SIG-M5 treated with dmso at 0.1 percent for 504 hours (cell line): ENCODE results near the gene ZNF566.
"Not testable (repeated sequence)": the region's sequence is repeated elsewhere in the genome, so short reads cannot be mapped to it uniquely, and the experiment has no call there.

Experiments
- DNase-seq: peaks from one replicate; lab custom pipeline; 2025; ENCODE audit not compliant: unreplicated experiment; lab: John Stamatoyannopoulos, UW

The ZNF566 gene

DNA sequence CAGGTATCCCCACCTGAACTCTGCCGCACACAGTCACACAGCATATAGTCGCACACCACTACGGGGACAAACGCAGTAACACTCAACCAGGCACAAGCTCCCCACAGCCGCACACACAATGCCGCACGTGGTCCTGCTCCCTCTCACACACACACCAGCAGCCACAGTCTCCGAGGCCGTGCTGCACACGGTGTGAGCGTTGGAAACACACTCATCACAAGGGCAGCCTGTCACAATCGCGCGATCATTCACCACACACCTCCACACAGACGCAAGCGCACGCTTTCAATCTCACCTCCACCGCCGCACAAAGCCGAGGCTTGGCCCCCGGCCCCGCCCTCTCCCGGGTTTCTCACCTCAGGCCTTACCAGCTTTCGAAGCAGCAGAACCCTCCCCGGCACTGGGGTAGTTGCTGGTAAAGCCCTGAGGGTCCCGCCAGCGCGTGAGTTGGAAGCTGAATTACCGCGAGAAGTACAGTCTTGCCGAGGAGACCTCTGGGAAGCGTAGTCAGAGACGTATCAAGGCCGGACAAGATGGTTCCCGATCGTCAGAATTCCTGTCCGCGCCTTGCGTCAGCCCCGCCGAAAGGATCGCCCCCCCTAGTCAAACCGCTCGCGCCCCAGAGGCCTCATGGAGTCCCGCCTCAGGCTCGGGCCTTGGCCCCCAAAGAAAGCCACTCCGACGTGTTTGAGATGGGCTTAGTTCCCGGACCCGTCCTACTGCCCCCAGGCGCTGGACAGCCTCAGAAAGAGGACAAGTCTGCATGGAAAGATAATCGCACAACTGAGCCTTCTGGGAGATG, at the start of gene ZNF566:
ZNF566 (minus strand) TSS at position 444 of the 802 bp plus-strand sequence. CDS start 13,004 bp downstream, outside the sequence.
- DNase-seq, result peak; percentile 95

DNA sequence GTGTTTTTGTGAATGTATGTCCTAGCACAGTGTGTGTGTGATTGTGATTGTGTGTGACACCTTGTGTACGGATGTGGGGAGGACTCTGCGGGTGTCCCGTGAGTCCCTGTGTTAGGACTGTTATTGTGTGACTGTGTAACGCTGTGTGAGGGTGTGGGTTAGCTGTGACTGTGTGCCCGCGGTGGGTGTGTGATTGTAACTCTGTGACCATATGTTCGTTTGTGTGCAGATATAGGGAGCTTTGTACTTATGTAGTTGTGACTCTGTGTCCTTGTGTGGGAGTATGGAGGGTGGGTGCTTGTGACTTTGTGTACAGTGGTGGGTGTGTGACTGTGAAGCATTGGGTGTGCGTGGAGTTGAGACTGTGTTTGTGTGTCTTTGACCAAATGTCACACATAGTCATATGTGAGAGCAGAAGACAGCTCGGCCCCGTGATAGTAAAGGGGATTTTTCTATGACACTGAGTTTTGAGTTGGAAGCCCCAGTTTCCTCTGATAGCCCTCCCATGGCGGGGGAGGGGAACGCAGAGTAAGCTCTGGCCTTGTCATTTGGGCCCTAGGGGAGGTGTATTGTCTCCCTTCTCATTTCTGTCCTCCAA, 39.7 kb upstream of the ZNF566 start:
- no peak for DNase-seq

DNA sequence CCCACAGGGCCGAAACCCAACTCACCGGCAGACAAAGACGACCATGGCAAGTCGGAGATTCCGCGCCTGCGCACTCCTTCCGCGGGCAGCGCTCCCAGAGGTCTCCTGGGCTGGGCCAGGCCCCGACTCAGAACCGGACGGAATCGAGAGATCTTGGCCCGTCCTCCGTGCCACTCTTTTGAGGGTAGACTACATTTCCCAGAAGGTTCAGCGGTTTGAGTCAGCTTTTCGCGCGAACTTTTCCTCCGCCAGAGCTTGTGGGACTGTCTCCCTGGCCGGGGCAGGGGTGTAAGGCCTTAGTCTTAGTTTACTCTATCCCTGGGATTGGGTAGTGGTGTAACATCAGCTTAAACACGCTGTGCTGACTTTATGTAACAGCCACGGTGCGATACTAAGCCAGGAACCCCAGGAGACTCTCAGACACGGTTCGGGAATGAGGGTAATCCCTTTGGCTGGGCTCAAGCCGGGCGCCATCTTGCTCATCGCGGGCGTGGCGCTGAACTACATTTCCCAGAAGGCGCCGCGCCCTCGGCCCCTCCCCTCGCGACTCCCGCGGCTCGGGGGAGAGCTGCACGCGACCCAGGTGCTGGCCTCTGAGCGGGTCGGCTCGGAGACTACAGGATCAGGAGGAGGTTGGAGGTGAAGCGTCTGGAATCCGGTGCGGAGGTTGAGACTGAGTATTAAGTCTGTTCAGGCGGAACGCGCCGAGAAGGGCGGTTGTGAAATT, 39.0 kb upstream of the ZNF566 start, which contains the start of gene ZNF260:
ZNF260 (minus strand) TSS at position 78 of the 727 bp plus-strand sequence. CDS start 13,033 bp downstream, outside the sequence.
- peak; percentile 89 for DNase-seq

DNA sequence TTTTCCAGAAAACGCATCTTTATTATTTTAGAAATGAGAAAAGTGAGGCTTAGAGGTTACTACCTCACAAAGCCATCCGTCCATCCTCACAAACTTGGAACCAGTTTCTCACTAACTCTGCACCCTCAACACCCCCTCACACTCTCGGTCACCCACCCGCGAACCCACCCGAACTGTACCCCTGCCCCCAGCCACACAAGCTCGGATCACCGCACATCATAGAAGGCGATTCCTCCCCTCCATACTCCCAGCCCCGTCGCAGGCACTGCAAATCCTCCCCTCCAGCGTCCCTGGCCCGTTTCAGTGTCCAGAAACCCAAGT, 38.5 kb upstream of the ZNF566 start:
- no peak for DNase-seq

DNA sequence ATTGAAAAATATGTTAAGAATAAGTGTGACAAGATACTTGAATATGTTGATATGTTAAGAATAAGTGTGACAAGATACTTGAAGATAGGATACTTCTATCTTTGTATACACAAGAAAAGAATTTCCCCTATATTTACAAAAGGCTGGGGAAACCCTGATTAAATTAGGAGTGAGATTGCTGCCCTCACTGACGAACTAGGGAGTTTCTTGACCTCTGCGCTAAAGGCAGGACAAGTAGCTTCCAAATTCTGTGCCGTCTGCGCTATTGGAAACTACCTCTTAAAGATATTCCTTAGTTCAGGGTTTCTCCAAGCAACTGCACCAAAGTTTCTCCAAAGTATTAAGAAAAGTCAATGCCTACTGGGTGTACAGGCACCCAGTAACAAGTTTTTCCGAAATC, 38.0 kb upstream of the ZNF566 start:
- no peak for DNase-seq

DNA sequence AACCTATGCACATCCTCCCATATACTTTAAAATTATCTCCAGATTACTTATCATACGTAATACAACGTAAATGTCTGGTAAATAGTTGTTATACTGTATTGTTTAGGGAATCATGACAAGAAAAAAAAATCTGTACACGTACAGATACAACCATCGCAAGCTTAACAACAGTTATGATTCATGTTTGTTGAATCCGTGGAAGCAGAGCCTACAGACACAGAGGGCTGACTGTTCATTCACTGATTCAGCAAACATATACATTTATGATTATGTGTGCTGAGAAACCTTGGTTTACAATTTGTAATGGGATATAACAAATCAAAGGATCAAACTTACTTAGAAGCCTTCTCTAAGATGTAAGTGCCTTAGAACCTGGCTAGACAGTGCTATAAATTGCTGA, 37.2 kb upstream of the ZNF566 start:
- no peak for DNase-seq

DNA sequence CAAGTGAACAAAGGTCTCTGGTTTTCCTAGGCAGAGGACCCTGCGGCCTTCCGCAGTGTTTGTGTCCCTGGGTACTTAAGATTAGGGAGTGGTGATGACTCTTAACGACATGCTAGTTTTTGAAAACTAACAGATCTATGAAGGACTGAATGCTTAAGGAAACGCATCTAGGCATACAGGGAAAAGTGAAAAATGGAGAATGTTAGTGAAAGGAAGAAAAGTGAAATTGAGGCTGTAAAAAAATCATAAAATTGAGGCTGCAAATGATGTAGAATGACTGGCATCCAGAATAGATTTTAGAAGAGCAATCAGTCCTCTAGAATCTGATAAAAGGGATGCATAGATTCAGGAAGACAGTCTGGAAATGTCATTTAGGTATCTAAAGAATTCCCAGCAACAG, 35.3 kb upstream of the ZNF566 start:
- DNase-seq, result no peak

DNA sequence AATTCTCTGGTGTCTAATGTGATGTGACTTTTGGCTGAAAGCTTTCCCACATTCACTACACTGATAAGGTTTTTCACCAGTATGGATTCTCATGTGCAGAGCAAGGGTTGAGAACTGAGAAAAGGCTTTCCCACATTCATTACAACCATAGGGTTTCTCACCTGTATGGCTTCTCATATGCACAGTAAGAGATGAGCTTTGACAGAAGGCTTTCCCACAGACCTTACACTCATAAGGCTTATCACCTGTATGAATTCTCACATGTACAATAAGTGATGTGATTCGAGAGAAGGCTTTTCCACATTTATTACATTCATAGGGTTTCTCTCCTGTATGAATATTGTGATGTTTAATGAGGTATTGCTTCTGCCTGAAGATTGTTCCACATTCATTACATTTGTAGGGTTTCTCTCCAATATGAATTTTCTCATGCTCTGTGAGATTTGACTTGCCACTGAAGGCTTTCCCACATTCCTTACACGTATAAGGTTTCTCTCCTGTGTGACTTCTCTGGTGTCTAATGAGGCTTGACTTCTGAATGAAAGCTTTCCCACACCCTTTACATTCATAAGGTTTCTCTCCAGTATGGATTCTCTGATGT, 24.8 kb upstream of the ZNF566 start:
- no peak for DNase-seq

DNA sequence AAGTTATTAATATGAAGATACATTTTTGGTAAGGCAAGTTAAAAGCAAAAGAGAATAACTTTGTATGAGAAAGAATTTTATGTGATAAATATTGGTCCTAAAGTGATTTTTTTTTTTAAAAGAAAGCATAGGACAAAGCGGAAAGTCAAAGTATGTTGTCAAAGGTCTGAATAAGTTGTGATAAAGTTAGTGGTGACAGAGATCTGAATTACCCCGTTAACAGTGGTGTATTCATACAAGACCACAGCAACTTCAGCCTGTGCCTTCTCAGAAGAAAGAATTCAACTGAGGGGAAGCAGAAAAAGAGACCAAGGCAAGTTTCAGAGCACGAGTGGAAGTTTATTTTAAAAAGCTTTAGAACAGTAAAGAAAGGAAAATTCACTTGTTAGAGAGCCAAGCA, 19.0 kb upstream of the ZNF566 start:
- DNase-seq, result no peak

DNA sequence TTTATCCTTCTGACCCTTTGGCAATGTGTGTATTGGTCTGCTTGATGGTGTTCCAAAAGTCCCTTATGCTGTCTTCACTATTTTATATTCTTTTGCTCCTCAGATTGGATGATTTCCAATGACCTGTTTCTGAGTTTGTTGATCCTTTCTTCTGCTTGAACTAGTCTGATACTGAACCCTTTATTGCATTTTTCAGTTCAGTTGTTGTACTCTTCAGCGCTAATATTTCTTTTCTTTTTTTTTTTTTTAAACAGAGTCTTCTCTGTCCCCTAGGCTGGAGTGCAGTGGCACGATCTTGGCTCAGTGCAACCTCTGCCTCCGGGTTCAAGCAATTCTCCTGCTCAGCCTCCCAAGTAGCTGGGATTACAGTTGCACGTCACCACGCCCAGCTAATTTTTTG, 12.6 kb upstream of the ZNF566 start:
- DNase-seq, result no peak

DNA sequence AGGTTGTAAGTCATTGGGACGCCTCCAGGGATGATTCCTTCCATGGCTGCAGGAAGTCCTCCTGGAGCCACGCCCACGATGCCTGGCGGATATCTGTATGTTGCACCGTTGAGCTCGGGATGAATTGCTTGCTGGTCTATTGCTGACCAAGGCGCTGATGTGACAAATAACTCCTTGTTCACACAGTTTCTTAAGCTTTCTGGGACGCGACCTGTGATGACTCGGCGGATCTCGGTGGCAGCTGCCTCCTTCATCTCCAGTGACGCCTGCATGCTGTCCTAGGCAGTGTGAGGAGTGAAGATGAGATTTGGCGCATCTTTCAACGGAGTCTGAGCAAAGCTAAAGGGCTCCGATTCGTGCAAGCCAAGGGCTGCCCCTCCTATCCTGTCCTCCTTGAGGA, 7.6 kb upstream of the ZNF566 start:
- no peak for DNase-seq

DNA sequence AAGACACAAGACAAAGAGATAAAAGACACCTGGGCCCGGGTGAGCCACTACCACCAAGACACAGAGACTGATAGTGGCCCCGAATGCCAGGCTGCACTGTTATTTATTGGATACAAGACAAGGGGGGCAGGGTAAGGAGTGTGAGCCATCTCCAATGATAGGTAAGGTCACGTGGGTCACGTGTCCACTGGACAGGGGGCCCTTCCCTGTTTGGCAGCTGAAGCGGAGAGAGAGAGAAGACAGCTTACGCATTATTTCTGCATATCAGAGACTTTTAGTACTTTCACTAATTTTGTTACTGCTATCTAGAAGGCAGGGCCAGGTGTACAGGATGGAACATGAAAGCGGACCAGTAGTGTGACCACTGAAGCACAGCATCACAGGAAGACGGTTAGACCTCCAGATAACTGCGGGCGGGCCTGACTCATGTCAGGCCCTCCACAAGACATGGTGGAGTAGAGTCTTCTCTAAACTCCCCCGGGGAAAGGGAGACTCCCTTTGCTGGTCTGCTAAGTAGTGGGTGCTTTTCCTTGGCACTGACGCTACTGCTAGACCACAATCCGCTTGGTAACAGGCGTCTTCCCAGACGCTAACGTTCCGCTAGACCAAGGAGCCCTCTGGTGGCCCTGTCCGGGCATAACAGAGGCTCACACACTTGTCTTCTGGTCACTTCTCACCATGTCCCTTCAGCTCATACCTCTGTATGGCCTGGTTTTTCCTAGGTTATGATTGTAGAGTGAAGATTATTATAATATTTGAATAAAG, 3.5 kb upstream of the ZNF566 start:
- not testable (repeated sequence) for DNase-seq

DNA sequence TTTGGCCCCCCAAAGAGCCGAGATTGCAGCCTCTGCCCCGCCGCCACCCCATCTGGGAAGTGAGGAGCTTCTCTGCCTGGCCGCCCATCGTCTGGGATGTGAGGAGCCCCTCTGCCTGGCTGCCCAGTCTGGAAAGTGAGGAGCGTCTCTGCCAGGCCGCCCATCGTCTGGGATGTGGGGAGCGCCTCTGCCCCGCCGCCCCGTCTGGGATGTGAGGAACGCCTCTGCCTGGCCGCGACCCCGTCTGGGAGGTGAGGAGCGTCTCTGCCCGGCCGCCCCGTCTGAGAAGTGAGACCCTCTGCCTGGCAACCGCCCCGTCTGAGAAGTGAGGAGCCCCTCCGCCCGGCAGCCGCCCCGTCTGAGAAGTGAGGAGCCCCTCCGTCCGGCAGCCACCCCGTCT, 1.5 kb upstream of the ZNF566 start:
- not testable (repeated sequence) for DNase-seq

DNA sequence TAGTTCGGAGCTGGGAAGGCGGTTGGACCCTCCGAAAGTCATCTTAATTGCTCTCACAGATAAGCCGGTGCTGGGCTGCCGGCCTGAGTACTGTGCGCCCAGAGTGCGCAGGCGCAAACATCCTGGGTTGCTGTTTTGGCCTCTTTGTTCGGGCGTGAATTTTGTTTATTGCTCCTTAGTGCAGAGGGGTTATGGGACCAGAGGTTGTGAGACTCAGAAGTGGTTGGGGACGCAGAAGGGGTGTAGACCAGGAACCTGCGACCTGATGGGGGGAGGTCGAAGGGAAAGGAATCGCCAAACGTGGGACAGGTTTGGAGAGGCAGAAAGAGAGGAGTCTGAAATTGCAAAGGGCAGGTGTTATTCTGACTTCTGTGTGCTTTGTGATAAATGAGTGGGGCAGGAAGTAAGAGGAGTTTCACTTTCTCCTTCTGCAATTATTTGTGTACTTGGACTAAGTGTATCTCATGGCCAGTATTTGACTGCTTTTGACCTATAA, 607 bp upstream of the ZNF566 start:
- peak; percentile 84 for DNase-seq

DNA sequence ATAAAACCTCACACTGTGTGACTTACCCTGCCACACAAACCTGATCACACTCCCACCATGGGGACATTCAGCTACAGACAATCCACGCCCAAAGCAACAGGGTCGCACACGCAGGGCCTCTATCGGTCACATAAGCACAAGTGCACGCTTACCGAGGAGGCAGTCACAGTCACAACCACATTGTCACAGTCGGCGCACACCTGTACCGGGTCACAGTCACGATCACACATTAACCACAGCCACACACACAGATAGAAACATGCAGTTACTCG, 579 bp downstream of the ZNF566 start:
- DNase-seq, result peak; percentile 13

DNA sequence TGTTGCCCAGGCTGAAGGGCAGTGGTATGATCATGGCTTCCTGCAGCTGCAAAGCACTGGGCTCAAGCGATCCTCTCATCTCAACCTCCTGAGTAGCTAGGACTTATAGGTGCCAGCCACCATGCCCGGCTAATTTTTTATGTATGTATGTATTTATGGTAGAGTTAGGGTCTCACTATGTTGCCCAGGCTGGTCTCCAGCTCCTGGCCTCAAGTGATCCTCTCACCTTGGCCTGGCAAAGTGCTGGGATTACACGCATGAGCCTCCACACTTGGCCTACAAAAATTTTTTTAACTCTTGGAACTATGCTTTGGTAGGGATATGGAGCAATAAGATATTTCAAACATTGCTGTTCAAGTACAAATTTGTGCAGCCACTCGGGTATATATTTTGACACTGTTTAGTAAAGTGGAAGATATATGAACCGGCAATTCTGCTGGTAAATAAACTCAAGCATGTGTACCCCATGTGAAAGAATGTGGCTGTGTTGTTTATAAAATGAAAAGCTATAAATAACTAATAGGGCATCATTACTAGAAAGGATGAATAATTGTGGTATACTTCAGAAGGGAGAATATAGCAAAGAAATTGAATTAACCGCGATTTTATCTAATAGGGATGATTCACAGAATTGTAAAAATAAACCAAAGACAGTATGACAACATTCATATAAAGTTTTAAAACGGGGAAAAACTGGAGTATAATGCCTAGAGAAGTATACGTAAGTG, 1.1 kb downstream of the ZNF566 start:
- no peak for DNase-seq

DNA sequence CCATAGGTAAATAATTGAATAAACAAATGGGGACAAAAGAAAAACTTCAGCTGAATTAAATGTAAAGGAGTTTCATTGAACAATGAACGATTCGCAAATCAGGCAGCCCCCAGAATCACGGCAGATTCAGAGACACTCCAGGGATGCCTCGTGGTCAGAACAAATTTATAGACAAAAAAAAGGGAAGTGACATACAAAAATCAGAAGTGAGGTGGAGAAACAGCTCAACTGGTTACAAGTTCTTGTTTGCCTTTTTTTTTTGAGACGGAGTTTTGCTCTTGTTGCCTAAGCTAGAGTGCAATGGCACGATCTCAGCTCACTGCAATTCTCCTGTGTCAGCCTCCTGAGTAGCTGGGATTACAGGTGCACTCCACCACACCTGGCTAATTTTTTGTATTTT, 5.7 kb downstream of the ZNF566 start:
- peak; percentile 36 for DNase-seq

DNA sequence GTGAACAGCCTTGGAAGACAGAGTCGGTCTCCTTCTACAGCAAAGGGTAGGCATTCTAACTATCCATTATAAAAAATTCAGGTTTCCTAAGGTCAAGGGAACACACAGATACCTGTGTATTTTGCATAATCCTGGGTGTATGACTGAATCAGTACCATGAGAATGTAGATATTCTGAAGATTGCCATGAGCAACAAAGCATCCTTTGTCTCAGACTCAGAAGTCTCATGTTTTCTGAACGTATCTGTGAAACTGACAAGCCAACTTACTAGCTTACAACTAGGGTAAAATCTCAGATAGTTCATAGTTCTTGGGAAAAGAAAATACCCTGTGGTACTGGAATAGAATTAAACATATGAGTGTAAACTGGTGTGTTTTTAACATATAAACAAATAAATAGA, 6.5 kb downstream of the ZNF566 start:
- no peak for DNase-seq

DNA sequence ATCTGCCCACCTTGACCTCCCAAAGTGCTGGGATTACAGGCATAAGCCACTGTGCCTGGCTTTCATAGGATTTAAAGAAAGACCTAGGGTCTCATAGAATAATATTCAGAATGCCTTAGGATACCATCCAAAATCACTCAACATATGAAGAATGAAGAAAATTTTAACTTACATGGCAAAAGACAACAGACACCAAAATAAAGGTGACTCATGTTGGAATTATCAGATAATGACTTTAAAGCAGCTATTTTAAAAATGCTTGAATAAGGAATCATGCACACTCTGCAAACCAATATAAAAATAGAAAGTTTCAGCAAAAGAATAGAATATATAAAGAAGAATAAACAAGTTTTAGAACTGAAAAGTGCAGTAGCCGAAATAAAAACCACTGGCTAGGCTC, 29.3 kb downstream of the ZNF566 start:
- no peak for DNase-seq

DNA sequence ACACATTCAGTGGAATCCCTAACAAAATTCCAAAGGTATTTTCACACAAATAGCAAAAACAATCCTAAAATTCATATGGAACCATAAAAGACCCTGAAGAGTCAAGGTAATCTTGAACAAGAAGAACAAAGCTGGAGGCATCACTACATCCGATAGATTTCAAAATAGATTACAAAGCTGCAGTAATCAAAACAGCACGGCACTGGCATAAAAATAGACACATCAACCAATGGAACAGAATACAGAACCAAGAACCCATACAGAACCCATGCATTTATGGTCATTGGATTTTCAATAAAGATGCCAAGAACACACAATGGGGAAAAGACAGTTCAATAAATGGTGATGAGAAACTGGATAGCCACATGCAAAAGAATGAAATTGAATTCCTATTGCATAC, 32.5 kb downstream of the ZNF566 start:
- no peak for DNase-seq
